ENCODE data around the gene OPN1MW.
"Not testable (repeated sequence)": the region's sequence is repeated elsewhere in the genome, so short reads cannot be mapped to it uniquely, and the experiment has no call there.

OPN1MW gene

DNA sequence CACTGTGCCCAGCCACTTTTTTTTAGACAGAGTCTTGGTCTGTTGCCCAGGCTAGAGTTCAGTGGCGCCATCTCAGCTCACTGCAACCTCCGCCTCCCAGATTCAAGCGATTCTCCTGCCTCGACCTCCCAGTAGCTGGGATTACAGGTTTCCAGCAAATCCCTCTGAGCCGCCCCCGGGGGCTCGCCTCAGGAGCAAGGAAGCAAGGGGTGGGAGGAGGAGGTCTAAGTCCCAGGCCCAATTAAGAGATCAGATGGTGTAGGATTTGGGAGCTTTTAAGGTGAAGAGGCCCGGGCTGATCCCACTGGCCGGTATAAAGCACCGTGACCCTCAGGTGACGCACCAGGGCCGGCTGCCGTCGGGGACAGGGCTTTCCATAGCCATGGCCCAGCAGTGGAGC lies at the start of gene OPN1MW:
Gene OPN1MW, plus strand, starts transcription at position 301 of the 400 bp plus-strand sequence. Its CDS starts 82 bp downstream, at position 383.
- in situ Hi-C loops (cut with MboI; ENCODE audit: low sequenced_read_pairs) = not testable (repeated sequence)

DNA sequence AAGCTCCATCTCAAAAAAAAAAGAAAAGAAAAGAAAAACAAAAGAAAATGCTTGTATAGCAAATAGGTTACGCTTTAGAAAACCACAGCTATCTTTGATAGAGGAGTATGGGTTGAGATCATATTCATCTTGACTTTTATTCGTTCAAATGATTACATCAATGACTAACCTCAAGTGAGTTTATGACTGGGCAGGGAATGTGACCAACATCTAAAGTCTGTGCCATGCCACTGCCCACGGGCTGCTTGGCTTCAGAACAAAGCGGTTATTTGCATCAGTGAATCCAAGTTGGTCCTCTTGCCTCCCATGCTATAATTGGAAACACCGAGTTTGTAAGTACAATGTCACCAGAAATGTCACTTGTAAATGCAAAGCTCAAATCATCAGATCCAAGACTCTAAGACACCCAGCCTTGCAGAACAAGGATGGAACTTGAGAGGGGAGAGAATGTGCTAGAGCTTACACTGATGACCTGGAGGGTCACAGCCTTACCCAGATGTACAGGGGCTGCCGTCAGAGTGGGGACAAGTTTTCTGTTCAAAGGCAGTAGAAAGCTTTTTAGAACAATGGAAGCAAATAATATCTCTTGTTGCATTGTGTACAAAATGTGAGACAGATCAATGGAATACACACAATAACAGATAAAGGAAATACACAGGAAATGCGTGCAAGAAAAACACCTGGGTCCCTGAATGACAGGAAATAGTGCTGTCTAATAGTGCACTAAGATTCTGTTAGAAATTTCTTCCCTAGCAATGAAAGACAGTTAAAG lies 46.8 kb upstream of the OPN1MW start:
- in situ Hi-C loops (cut with MboI; ENCODE audit: low sequenced_read_pairs) = no loop called here

DNA sequence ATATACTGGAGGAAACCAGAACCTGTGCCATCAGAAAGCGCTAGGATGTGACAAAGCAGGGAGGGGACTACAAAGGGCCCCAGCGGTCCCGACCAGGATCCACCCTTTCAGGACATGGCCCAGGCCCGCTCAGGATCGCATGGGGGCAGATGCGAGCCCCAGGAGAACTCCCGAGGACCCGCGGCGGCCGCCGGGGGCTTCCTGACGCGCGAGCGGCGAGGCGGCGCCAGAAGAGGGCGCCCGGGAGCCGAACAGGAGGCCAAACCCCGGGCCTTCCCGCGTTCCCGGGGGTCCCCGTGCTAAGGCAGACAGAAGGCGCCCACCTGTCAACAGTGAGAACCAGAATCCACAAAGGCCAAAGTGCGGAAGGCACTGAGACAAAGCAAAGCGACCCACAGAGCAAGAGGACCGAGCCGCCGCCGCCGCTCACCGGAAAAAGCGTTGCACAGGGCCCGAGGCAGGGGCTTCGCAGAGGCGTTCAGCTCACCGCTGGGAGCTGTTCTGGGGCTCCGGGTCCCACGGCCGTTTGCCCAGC lies 45.7 kb upstream of the OPN1MW start:
- in situ Hi-C loops (cut with MboI; ENCODE audit: low sequenced_read_pairs) = no loop called here

DNA sequence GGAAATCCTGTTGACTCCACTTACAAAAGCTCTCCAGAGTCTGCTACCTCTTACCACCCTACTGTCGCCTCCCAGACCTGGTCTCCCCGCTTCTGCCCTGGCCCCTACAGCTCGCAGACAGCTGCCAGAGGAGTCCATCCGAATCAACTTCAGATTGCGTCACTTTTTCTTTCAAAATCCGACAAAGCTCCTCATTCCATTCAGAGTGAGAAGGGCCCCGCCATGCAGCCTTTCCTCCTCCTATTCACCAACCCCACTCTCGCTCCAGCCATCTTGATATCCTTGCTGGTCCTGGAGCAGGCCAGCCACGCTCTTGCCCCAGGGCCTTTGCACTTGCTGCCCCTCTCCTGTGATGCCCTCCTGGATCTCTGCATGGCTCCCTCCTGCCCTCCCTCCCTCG lies 43.5 kb upstream of the OPN1MW start:
- in situ Hi-C loops (cut with MboI; ENCODE audit: low sequenced_read_pairs) = no loop called here

DNA sequence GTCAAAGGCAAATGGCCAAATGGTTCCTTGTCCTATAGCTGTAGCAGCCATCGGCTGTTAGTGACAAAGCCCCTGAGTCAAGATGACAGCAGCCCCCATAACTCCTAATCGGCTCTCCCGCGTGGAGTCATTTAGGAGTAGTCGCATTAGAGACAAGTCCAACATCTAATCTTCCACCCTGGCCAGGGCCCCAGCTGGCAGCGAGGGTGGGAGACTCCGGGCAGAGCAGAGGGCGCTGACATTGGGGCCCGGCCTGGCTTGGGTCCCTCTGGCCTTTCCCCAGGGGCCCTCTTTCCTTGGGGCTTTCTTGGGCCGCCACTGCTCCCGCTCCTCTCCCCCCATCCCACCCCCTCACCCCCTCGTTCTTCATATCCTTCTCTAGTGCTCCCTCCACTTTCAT lies 42.2 kb upstream of the OPN1MW start:
- in situ Hi-C loops (cut with MboI; ENCODE audit: low sequenced_read_pairs) = no loop called here

DNA sequence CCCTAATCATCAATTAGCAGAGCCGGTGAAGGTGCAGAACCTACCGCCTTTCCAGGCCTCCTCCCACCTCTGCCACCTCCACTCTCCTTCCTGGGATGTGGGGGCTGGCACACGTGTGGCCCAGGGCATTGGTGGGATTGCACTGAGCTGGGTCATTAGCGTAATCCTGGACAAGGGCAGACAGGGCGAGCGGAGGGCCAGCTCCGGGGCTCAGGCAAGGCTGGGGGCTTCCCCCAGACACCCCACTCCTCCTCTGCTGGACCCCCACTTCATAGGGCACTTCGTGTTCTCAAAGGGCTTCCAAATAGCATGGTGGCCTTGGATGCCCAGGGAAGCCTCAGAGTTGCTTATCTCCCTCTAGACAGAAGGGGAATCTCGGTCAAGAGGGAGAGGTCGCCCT lies 41.7 kb upstream of the OPN1MW start:
- in situ Hi-C loops (cut with MboI; ENCODE audit: low sequenced_read_pairs) = no loop called here

DNA sequence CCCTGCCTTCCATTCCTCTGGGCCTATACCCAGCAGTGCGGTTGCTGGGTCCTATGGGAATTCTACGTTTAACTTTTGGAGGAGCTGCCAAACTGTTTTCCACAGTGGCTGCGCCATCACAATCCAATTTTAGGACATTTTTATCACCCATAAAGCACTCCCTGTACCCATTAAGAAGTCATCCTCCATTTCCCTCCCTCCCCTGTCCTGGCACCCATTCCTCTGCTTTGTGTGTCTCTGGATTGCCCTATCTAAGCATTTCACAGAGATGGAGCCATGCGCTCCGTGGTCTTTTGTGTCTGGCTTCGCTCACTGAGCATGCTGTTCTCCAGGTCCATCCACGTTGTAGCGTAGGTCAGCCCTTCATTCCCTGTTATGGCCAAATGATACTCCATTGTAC lies 40.0 kb upstream of the OPN1MW start:
- in situ Hi-C loops (cut with MboI; ENCODE audit: low sequenced_read_pairs) = no loop called here

DNA sequence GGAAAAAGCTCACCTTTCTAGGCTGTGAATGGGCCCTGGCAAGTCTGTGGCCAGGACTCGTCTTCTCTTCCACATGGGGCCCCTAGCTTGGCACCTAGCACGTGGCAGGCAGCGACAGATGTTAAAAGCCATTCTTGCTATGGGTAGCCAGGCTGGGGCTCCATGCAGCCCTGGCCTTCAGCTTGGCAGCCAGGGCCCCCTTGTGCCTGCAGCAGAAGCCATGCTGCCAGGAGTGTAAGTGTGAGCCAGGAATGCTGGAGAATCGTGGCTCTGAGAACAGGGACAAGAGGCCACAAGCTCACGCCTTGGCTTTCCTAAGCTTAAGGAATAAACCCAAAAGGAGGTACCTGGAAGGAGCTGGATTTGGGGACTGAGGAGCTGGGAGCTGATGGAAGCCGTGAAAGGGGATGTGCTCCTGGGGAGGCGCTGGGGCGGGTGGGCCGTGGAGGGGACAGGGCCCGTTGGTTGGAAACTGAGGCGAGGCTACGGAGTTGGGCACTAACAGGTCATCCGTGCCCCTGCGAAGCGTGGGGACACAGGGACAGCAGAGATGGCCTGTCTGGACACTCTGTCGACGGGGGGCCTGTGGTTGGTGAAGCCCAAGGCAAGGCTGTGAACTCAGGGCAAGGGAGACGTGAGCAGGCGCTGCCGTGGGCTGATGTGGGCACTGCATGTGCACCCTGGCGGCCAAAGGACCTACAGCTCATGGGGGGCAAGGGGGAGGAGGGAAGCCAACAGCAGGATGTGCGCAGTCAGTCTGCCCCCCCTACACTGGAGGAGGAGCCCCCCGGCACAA lies 39.2 kb upstream of the OPN1MW start:
- in situ Hi-C loops (cut with MboI; ENCODE audit: low sequenced_read_pairs) = no loop called here

DNA sequence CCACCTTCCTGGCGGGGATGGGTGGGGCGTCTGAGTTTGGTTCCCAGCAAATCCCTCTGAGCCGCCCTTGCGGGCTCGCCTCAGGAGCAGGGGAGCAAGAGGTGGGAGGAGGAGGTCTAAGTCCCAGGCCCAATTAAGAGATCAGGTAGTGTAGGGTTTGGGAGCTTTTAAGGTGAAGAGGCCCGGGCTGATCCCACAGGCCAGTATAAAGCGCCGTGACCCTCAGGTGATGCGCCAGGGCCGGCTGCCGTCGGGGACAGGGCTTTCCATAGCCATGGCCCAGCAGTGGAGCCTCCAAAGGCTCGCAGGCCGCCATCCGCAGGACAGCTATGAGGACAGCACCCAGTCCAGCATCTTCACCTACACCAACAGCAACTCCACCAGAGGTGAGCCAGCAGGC lies 38.4 kb upstream of the OPN1MW start, which contains the start of gene OPN1LW:
Gene OPN1LW, plus strand, starts transcription at position 234 of the 400 bp plus-strand sequence. Its CDS starts 41 bp downstream, at position 275.
- in situ Hi-C loops (cut with MboI; ENCODE audit: low sequenced_read_pairs) = not testable (repeated sequence)

DNA sequence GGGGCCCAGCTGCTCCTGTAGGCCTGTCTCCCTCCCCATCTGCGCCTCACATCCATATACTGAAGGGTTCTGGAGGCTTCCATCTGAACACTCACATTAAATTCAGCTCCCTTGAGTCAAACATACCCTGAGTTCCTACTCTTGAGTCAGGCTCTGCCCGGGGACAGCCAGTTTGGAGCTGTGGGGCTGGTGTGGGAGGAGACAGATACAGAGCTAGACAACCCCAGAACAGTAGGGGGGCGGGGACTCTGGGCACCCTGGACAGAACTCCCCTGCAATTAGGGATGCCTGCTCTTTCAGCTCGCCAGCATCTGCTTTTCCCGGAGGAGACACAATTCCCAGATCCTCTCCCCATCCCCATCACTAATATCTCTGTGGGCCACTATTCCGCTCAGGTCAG lies 31.4 kb upstream of the OPN1MW start:
- in situ Hi-C loops (cut with MboI; ENCODE audit: low sequenced_read_pairs) = not testable (repeated sequence)

DNA sequence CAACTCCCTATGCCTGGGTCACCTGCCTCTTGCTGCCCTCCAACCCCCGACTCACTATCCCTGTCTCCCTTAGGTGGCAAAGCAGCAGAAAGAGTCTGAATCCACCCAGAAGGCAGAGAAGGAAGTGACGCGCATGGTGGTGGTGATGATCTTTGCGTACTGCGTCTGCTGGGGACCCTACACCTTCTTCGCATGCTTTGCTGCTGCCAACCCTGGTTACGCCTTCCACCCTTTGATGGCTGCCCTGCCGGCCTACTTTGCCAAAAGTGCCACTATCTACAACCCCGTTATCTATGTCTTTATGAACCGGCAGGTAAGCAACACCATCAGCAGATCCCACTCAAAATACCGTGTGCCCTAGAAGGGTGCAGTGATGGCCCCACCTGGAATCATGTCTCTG lies 26.2 kb upstream of the OPN1MW start:
- in situ Hi-C loops (cut with MboI; ENCODE audit: low sequenced_read_pairs) = not testable (repeated sequence)

DNA sequence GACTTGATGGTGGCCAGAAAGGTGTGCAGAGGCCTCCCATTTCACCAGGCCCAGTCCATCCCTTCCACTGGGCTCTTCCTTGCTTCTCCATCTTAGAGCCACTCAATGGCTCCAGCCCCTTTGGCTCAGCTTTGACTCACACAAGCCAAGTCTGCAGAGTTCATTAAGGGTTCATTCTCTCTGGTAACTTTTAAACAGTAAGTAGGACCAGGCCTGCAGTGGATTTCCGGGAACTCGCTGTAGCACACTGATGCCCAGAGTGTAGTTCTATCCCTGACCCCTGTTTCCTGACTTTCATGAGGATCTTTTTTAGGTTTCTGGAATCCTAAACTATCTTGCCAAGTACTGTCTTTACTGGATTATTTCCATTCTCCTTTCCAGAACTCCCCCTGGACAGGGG lies 25.2 kb upstream of the OPN1MW start:
- in situ Hi-C loops (cut with MboI; ENCODE audit: low sequenced_read_pairs) = not testable (repeated sequence)

DNA sequence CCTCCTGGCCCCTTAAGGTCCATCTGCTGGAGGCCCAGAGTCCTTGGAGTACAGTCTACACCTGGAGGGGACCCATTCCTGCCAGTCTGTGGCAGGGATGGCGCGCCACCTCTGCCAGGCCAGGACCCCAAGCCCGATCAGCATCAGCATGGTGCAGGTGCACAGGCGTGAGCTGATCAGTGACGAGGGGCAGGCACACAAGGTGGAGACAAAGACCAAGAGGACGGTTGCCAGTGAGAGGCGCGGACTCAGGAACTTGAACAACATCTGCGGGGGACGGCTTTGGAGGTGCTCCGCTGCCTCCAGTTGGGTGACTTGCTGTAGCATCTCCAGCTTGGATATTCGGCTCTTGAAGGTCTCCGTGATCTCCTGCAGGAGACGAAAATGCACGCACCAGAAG lies 23.1 kb upstream of the OPN1MW start:
- in situ Hi-C loops (cut with MboI; ENCODE audit: low sequenced_read_pairs) = not testable (repeated sequence)

DNA sequence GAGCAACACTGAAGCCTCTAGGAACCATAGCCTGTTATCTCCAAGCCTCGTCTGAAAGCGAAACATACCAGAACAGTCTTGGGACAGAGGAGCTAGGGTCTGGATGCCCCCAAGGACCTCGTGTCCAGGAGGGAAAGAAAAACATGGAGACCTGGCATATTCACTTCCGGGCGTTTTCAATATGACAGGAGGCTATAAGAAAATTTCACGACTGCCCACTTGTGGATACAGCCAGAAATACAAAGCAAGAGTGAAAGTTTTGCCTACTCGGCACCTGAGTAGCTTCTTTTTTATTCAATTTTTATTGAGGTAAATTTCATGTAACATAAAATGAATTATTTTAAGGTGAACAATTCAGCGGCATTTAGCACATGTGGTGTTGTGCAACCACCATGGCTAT lies 17.5 kb upstream of the OPN1MW start:
- in situ Hi-C loops (cut with MboI; ENCODE audit: low sequenced_read_pairs) = not testable (repeated sequence)

DNA sequence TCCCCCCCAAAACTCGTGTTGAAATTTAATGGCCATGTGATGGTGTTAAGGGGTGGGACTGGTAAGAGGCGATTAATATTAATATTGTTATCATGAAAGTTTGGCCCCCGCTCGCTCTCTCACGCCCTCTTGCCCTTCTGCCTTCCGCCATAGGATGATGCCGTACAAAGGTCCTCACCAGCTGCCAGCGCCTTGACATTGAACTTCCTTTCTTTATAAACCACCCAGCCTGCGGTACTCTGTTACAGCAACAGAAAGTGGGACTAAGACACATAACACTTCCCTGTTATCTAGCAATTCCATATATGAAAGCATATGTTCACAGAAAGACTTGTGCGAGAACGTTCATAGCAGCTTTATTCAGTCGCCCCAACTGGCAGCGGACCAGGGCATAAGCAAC lies 14.0 kb upstream of the OPN1MW start:
- in situ Hi-C loops (cut with MboI; ENCODE audit: low sequenced_read_pairs) = not testable (repeated sequence)

DNA sequence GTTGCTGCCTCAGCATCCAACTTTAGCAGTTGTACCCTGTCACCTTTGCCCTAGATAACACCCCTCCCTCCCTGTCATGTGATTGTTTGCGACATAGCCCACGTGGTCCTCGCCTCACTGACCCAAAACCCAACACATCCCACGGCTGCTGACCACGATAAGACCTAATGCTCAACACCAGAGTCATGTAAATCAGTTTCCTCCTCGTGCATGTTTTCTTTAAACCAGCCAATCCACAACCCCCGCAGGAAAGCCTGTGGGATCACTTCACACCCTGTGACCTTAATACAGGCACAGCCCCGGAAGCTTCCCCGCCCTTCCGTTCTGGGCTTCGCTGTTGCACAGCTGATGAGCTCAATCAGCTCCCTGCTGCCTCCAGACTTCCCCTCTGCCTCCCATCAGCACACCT lies 9.9 kb upstream of the OPN1MW start:
- in situ Hi-C loops (cut with MboI; ENCODE audit: low sequenced_read_pairs) = not testable (repeated sequence)

DNA sequence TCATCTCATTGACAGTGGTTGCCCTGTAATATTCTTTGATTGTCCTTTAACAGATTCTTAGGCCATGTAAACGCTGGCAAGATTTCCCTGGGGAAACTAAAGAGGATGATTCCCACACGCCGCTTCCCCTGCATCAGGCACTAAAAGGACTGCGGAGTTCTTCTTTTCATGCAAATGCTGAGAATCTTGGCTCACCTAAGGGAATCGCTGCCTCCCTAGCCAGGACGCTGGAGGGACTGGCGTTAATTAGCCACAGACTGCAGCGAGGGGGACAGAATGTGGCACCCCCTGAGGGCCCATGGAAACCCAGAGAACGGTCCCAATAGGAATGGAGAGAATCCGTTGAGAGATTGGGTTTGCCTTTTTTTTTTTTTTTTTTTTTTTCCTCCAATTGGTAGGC lies 8.0 kb upstream of the OPN1MW start:
- in situ Hi-C loops (cut with MboI; ENCODE audit: low sequenced_read_pairs) = not testable (repeated sequence)

DNA sequence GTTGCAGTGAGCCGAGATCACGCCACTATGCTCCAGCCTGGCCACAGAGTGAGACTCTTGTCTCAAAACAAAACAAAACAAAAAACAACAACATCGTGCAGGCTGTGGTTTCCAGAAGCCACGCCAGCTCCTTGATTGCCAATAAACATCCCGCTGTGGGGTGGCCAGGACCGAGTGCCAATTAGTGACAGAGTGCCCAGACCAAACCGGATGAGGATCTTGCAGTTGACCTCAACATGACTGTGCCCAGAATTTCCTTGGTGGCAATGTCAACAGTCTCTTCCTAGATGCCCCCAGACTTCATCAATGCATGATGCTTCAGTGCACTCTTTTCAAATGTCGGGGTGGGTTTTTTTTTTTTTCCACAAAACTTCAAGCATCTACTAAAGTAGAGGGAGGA lies 1.4 kb downstream of the OPN1MW start:
- in situ Hi-C loops (cut with MboI; ENCODE audit: low sequenced_read_pairs) = not testable (repeated sequence)

DNA sequence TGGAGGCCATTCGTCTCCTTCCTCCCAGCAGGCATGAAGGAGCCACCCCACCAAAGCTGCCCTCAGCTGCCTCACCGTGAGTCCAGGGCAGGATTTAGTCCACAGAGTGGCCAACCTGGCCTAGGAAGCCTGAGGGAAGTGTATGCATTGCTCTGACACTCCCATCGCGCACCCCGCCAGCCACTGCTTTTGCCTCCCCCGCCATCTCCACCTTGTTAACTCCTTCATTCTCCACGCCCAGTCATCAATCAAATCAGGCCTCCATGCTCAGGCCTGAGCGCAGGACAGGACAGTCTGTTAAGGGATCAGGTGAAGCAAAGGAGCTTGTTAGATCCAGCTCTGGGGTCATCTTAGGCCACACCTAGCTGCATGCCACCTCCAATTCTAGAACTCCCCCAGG lies 10.4 kb downstream of the OPN1MW start:
- in situ Hi-C loops (cut with MboI; ENCODE audit: low sequenced_read_pairs) = not testable (repeated sequence)

DNA sequence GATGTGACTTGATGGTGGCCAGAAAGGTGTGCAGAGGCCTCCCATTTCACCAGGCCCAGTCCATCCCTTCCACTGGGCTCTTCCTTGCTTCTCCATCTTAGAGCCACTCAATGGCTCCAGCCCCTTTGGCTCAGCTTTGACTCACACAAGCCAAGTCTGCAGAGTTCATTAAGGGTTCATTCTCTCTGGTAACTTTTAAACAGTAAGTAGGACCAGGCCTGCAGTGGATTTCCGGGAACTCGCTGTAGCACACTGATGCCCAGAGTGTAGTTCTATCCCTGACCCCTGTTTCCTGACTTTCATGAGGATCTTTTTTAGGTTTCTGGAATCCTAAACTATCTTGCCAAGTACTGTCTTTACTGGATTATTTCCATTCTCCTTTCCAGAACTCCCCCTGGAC lies 11.9 kb downstream of the OPN1MW start:
- in situ Hi-C loops (cut with MboI; ENCODE audit: low sequenced_read_pairs) = not testable (repeated sequence)

DNA sequence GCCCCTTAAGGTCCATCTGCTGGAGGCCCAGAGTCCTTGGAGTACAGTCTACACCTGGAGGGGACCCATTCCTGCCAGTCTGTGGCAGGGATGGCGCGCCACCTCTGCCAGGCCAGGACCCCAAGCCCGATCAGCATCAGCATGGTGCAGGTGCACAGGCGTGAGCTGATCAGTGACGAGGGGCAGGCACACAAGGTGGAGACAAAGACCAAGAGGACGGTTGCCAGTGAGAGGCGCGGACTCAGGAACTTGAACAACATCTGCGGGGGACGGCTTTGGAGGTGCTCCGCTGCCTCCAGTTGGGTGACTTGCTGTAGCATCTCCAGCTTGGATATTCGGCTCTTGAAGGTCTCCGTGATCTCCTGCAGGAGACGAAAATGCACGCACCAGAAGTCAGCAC lies 14.1 kb downstream of the OPN1MW start:
- in situ Hi-C loops (cut with MboI; ENCODE audit: low sequenced_read_pairs) = not testable (repeated sequence)
